Calu3 (cell line): ENCODE measurements around the gene MARS1. TPM values are rescaled to one million over a fixed set of nuclear protein-coding genes. Genes with fewer than 3 reads are reported as not detected.

Experiments used
- BruUV-seq: library from RNA; stranded (reverse); fragments of 400-500 nt; replicated peaks from 2 replicates; lab custom pipeline; 2021; lab: Mats Ljungman, UMichigan
- CTCF ChIA-PET: fragments of 300-600 bp; sonication (Branson Sonifier 250); formaldehyde crosslinking; loops from one replicate; lab custom pipeline; 2022; ENCODE audit warnings: antibody characterized with exemption; lab: Charles Lee
- DNase-seq: peaks from one replicate; pipeline ENCODE4 v3.0.0; 2022
- H3K27ac Mint-ChIP-seq: one replicate; pipeline ENCODE4 v1.8.0; 2022; ENCODE audit warnings: mixed read lengths; ENCODE audit not compliant: unreplicated experiment
- H3K27me3 Mint-ChIP-seq: one replicate; pipeline ENCODE4 v1.8.0; 2022; ENCODE audit warnings: mixed read lengths; ENCODE audit not compliant: unreplicated experiment
- H3K36me3 Mint-ChIP-seq: one replicate; pipeline ENCODE4 v1.8.0; 2022; ENCODE audit warnings: mild to moderate bottlenecking, moderate library complexity, mixed read lengths; ENCODE audit not compliant: insufficient read depth, unreplicated experiment
- H3K4me1 Mint-ChIP-seq: one replicate; pipeline ENCODE4 v1.8.0; 2022; ENCODE audit warnings: mild to moderate bottlenecking, low read depth, mixed read lengths; ENCODE audit not compliant: unreplicated experiment
- H3K4me3 Mint-ChIP-seq: one replicate; pipeline ENCODE4 v1.8.0; 2022; ENCODE audit warnings: mild to moderate bottlenecking, low read depth, moderate library complexity, mixed read lengths; ENCODE audit not compliant: unreplicated experiment
- H3K9me3 Mint-ChIP-seq: one replicate; pipeline ENCODE4 v1.8.0; 2022; ENCODE audit warnings: low read depth, mixed read lengths; ENCODE audit not compliant: unreplicated experiment
- CTCF ChIP-seq: fragments of 200-600 bp; IDR thresholded peaks from one replicate; pipeline ENCODE4 v1.8.0; 2022; ENCODE audit warnings: antibody characterized with exemption; ENCODE audit not compliant: unreplicated experiment
- intact Hi-C: fragments of 100-400 bp; cut with micrococcal nuclease; formaldehyde crosslinking; loops from one replicate; pipeline ENCODE4 v1.10.0; 2022; ENCODE audit not compliant: unreplicated experiment
- total RNA-seq: library from RNA; stranded (reverse); gene quantifications from 2 replicates; pipeline ENCODE4 v1.2.3, GENCODE V29; 2022

MARS1 gene
- total RNA-seq, 1 experiment from 2014 or later, result 358 TPM

DNA sequence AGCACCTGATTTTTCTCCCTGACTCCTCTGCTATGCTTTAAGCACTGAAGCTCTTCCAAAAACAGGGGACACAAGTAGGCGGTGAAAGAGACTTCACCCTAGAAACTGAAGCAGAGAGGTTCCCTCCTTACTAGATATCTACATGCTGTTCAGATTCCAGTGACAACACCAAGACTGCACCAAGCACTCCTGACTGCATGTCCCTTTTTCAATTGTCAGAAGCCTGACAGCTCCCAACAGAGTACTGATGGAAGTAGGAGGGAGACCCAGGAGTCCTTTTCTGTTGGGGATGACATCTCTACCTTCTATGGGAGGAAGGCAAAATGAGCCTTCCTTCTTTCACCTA lies 48.7 kb downstream of the MARS1 start:
- CTCF ChIA-PET, result interaction anchor here (0.7 kb wide), 1 partner anchor 59 kb away, joined by 3 read pairs; no protein-coding TSS in a partner anchor
- no peaks in the 10 kb centered on the region for H3K27me3 Mint-ChIP-seq
- no peaks in the 10 kb centered on the region for H3K4me1 Mint-ChIP-seq
- H3K27ac Mint-ChIP-seq, result no peak overlapping the region
- H3K9me3 Mint-ChIP-seq, result no peaks in the 10 kb centered on the region
- peaks cover 49% of the 10 kb centered on the region for H3K36me3 Mint-ChIP-seq
- intact Hi-C loops, result no loop called here
- no peak for DNase-seq
- TF ChIP-seq CTCF, result no peak
- no peak overlapping the region for H3K4me3 Mint-ChIP-seq
- BruUV-seq, result no TSS peak

GRCh38 chr12:57539134-57539768 lies 51.4 kb downstream of the MARS1 start:
- Mint-ChIP-seq H3K4me1 (no peaks in the 10 kb centered on the region), H3K4me3 (no peak overlapping the region), H3K36me3 (peaks cover 40% of the 10 kb centered on the region), H3K27me3 (no peaks in the 10 kb centered on the region), H3K9me3 (no peaks in the 10 kb centered on the region), H3K27ac (no peak overlapping the region)
- no peak for DNase-seq
- CTCF ChIA-PET, result interaction anchor here (1.3 kb wide), 1 partner anchor 9 kb away, joined by 3 read pairs; no protein-coding TSS in a partner anchor
- no peak for TF ChIP-seq CTCF
- BruUV-seq, result no TSS peak
- intact Hi-C loops, result no loop called here

DNA sequence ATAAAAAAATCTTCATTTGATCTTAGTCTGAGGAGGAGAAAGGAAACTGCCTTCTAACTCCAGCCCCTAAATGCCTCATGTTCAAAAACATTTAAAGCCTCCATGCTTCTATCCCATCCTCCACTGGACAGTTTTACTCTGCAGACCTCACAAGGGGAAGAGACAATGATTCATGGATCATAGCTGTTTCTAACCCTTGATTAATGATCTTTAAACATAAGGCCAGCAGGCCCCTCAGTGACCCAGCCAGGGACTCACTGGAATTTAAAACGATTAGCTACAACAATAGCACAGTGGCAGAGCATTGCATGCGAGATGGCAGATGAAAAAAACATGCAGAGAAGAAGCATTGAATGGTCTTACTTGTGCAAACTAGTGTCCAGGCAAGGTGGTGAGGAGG lies 53.1 kb downstream of the MARS1 start:
- Mint-ChIP-seq H3K4me1 (peaks cover 14% of the 10 kb centered on the region), H3K27ac (no peak overlapping the region), H3K4me3 (no peak overlapping the region), H3K36me3 (peaks cover 37% of the 10 kb centered on the region), H3K27me3 (no peaks in the 10 kb centered on the region), H3K9me3 (no peaks in the 10 kb centered on the region)
- intact Hi-C loops, result no loop called here
- no peak for DNase-seq
- TF ChIP-seq CTCF, result no peak
- BruUV-seq, result no TSS peak
- CTCF ChIA-PET, result no interaction called here

DNA sequence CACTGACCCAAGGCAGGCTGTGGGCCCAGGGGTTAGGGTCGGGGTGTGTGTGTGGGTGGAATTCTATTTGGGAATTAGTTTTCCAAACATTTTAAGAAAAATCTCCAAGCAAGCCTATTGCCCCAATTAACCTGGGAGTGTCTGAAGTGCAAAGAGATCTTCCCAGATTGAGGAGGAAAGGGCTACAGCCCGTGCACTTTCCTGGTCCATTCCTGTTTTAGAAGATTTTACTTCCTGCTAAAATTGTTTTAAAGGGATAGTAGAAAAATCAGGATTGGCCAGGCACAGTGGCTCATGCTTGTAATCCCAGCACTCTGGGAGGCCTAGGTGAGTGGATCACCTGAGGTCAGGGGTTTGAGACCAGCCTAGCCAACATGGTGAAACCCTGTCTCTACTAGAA lies 53.8 kb downstream of the MARS1 start:
- DNase-seq, result no peak
- Mint-ChIP-seq H3K27ac (no peak overlapping the region), H3K4me1 (peaks cover 17% of the 10 kb centered on the region), H3K27me3 (no peaks in the 10 kb centered on the region), H3K36me3 (peaks cover 37% of the 10 kb centered on the region), H3K4me3 (no peak overlapping the region), H3K9me3 (no peaks in the 10 kb centered on the region)
- intact Hi-C loops, result no loop called here
- BruUV-seq, result no TSS peak
- CTCF ChIA-PET, result no interaction called here
- TF ChIP-seq CTCF, result no peak
